ENCODE data around the gene ABLIM1.

- TF ChIP-seq, protein P1, sequence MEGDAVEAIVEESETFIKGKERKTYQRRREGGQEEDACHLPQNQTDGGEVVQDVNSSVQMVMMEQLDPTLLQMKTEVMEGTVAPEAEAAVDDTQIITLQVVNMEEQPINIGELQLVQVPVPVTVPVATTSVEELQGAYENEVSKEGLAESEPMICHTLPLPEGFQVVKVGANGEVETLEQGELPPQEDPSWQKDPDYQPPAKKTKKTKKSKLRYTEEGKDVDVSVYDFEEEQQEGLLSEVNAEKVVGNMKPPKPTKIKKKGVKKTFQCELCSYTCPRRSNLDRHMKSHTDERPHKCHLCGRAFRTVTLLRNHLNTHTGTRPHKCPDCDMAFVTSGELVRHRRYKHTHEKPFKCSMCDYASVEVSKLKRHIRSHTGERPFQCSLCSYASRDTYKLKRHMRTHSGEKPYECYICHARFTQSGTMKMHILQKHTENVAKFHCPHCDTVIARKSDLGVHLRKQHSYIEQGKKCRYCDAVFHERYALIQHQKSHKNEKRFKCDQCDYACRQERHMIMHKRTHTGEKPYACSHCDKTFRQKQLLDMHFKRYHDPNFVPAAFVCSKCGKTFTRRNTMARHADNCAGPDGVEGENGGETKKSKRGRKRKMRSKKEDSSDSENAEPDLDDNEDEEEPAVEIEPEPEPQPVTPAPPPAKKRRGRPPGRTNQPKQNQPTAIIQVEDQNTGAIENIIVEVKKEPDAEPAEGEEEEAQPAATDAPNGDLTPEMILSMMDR (IDR thresholded peaks at IDR 0.05; ENCODE audit: low read length), result no peak
- TF ChIP-seq EZH2 (optimal IDR thresholded peaks at IDR 0.05; ENCODE audit: low read depth, low read length) (no peak), EZH2phosphoT487 (IDR thresholded peaks at IDR 0.05; ENCODE audit: low read length) (no peak)
Observed at GRCh38 chr10:114479307-114479706, 178.8 kb downstream of the ABLIM1 start.

All from MM.1S (cell line).